Lung (tissue), 12 donors: Measurements from ENCODE around the gene GRIP2. TPM values are rescaled to one million over a fixed set of nuclear protein-coding genes. Genes with fewer than 3 reads are reported as not detected.

ENCODE experiments used
- ATAC-seq: fragments of 200-7000 bp; cut with Tn5 transposase; one replicate; pipeline ENCODE4 v1.9.1; 2020; ENCODE audit warnings: moderate number of reproducible peaks; ENCODE audit not compliant: insufficient read depth, low FRiP score
- DNase-seq, 3 donors: peaks; one replicate each; pipeline ENCODE4 v3.0.0-alpha.2; 2013 to 2017
- H3K27ac ChIP-seq, 2 donors: one replicate each; pipeline ENCODE4 v1.5.1; 2013; ENCODE audit warnings: mild to moderate bottlenecking in 2 of 2, moderate library complexity in 2 of 2, control low read depth in 1 of 2, inconsistent platforms in 1 of 2, low read depth in 1 of 2, low read length in 1 of 2
- H3K27me3 ChIP-seq, 3 donors: one replicate each; pipeline ENCODE4 v1.5.1; 2013; ENCODE audit warnings: low read length in 2 of 3; ENCODE audit not compliant: control insufficient read depth in 3 of 3, insufficient read depth in 3 of 3
- H3K36me3 ChIP-seq, 4 donors: one replicate each; pipeline ENCODE4 v1.5.1; 2013; ENCODE audit warnings: low read length in 4 of 4, mild to moderate bottlenecking in 1 of 4, moderate library complexity in 1 of 4; ENCODE audit not compliant: control insufficient read depth in 4 of 4, insufficient read depth in 4 of 4
- H3K4me1 ChIP-seq, 5 donors: one replicate each; pipeline ENCODE4 v1.5.1; 2013; ENCODE audit warnings: low read length in 5 of 5, mild to moderate bottlenecking in 2 of 5, moderate library complexity in 1 of 5; ENCODE audit not compliant: control insufficient read depth in 5 of 5, insufficient read depth in 5 of 5
- H3K4me3 ChIP-seq: one replicate; pipeline ENCODE4 v1.5.1; 2013; ENCODE audit warnings: mild to moderate bottlenecking, control low read depth, moderate library complexity
- H3K9ac ChIP-seq, 2 donors: one replicate each; pipeline ENCODE4 v1.5.1; 2013; ENCODE audit warnings: low read length in 2 of 2, control low read depth in 1 of 2; ENCODE audit not compliant: insufficient read depth in 1 of 2
- H3K9me3 ChIP-seq, 4 donors: one replicate each; pipeline ENCODE4 v1.5.1; 2013; ENCODE audit warnings: low read length in 3 of 4, mild to moderate bottlenecking in 1 of 4, moderate library complexity in 1 of 4; ENCODE audit not compliant: control insufficient read depth in 4 of 4, insufficient read depth in 3 of 4
- WGBS, 2 donors: extraction: QIAGEN DNeasy Blood & Tissue Kit; methylation state at CpG; one replicate each; pipeline ENCODE4 v1.1.7; 2013; 5-methylcytosine and 5-hydroxymethylcytosine counted together
- polyA plus RNA-seq, 2 donors: library from polyadenylated mRNA; stranded (reverse); fragments of 200-250 nt; gene quantifications; one replicate each; pipeline ENCODE4 v1.2.1, GENCODE V29; 2013
- total RNA-seq, 2 donors: library from RNA; depleted of rRNA in 1 of 2; stranded (reverse); fragments of >200 nt in 1 of 2; gene quantifications; one replicate each; pipeline ENCODE4 v1.2.1, GENCODE V29; 2014 to 2021
- TF ChIP-seq, protein P1 (sequence below): IDR thresholded peaks from 2 replicates; pipeline ENCODE4 v1.5.1; 2012; ENCODE audit warnings: mild to moderate bottlenecking; ENCODE audit errors: control extremely low read depth, extremely low read depth
- donor health status: control.
- donor health status: control.
- donor health status: Bipolar disorder and iron deficiency.
- donor health status: healthy.
- donor health status: DM: yes; HTN: yes; CAD: no.

GRIP2 gene
- total and polyA plus RNA-seq, 4 donors, result 0.05 to 1.2 (median 0.64) TPM

DNA sequence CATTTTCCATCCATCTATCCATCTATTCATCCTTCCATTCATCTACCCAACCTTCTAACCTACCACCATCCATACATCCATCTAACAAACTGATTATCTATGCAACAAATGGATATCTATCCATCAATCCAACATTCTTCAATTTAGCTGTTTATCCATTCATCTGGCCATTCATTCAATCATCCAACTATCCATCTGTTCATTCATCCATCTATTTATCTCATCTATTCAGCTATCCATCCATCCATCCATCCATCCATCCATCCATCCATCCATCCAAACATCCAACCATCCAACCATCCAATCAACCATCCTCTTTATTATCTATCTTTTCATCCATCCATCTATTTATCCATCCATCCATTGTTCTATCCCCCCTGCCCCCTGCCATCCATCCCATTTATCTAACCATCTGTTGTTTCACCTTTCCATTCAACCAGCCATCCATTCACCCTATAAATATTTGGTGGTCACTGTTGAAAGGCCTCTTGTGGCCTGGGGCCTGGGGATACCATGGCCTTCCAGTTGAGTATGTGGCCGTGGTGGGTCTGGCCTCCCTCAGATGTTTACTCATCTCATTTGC lies 93.1 kb downstream of the GRIP2 start:
- DNase-seq (no peak), ATAC-seq (no peak)
- Histone ChIP-seq H3K9ac (no peak overlapping the region), H3K36me3 (peaks cover 15 to 57% (median 39%) of the 10 kb centered on the region in 4 donors), H3K4me1 (peaks cover 0 to 10% (median 8%) of the 10 kb centered on the region in 5 donors), H3K27ac (no peak overlapping the region), H3K4me3 (no peak overlapping the region), H3K9me3 (no peaks in the 10 kb centered on the region), H3K27me3 (no peaks in the 10 kb centered on the region)
- 92 to 100% methylated on average over 1 of the region's 1 CpG for WGBS, 2 donors
- TF ChIP-seq, protein P1, sequence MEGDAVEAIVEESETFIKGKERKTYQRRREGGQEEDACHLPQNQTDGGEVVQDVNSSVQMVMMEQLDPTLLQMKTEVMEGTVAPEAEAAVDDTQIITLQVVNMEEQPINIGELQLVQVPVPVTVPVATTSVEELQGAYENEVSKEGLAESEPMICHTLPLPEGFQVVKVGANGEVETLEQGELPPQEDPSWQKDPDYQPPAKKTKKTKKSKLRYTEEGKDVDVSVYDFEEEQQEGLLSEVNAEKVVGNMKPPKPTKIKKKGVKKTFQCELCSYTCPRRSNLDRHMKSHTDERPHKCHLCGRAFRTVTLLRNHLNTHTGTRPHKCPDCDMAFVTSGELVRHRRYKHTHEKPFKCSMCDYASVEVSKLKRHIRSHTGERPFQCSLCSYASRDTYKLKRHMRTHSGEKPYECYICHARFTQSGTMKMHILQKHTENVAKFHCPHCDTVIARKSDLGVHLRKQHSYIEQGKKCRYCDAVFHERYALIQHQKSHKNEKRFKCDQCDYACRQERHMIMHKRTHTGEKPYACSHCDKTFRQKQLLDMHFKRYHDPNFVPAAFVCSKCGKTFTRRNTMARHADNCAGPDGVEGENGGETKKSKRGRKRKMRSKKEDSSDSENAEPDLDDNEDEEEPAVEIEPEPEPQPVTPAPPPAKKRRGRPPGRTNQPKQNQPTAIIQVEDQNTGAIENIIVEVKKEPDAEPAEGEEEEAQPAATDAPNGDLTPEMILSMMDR, result no peak

DNA sequence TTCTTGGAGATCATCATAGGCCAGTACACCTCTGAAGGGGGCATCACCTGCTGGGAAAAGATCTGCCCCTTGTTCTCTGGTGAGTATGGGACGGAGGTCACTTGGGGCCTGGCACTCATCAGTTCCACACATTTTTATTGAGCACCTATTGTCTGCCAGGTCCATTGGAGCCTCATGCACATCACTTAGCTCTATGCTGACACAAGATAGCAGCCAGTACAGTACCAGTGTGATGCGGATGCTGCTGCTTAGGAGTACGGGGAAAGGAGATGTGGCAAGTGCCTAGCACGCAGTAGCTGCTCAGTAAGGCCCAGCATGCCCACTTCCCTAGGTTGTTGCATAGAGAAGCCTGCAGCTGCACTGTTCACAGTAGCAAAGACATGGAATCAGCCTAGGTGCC lies 94.4 kb downstream of the GRIP2 start:
- H3K4me1 ChIP-seq, result peaks cover 0 to 15% (median 3%) of the 10 kb centered on the region in 5 donors
- ATAC-seq (no peak), DNase-seq (no peak)
- TF ChIP-seq, protein P1, result no peak
- H3K27ac ChIP-seq, result no peak overlapping the region
- H3K4me3 ChIP-seq, result no peak overlapping the region
- no peaks in the 10 kb centered on the region for H3K27me3 ChIP-seq
- peaks cover 13 to 51% (median 36%) of the 10 kb centered on the region in 4 donors for H3K36me3 ChIP-seq
- WGBS, 2 donors, result 98 to 100% methylated on average over 4 of the region's 4 CpGs
- no peaks in the 10 kb centered on the region for H3K9me3 ChIP-seq
- H3K9ac ChIP-seq, result no peak overlapping the region

DNA sequence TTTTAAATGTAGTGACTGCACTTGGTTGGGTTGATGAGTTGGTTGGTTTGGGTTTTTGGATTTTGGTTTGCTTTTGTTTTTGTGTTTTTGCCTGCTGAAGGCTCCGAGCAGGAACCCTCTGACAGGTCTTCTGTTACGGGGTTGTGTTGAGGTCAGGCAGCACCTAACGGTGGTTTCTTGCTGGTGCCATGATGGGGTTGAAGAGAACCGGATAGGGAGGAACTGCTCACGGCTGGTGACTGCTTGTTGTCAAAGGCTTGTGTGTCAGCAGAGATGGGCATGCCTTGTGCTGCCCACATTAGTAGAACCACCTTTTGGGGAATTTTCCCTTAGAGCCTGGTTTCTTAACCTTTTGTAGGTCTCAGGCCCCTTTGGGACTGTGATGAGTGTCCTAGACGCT lies 95.8 kb downstream of the GRIP2 start:
- no peak for DNase-seq
- H3K36me3 ChIP-seq, result peaks cover 12 to 44% (median 35%) of the 10 kb centered on the region in 4 donors
- H3K27me3 ChIP-seq, result no peaks in the 10 kb centered on the region
- no peak overlapping the region for H3K9ac ChIP-seq
- WGBS, 2 donors, result 96 to 97% methylated on average over 6 of the region's 6 CpGs
- H3K4me1 ChIP-seq, result peaks cover 0 to 24% (median 15%) of the 10 kb centered on the region in 5 donors
- TF ChIP-seq, protein P1, result no peak
- no peaks in the 10 kb centered on the region for H3K9me3 ChIP-seq
- no peak overlapping the region for H3K27ac ChIP-seq
- H3K4me3 ChIP-seq, result no peak overlapping the region
- ATAC-seq, result no peak

DNA sequence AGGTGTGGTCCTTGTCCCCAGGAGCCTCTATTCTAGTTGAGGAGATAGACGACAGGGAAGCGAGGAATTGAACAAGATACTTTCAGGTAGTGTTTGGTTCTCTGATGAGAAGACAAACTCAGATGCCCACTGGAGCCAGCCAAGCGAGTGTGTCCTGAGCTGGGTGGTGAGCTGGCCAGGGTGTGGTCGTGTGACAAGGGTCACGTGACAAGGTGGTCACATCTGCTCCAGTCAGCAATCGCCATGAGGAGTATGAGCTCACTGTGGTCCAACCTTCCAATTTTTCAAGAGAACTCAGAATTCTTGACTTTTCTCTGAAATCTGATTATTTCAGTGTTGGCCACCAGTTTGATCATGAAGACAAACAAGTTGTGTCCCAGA lies 98.2 kb downstream of the GRIP2 start:
- Histone ChIP-seq H3K9me3 (no peaks in the 10 kb centered on the region), H3K4me3 (no peak overlapping the region), H3K27me3 (no peaks in the 10 kb centered on the region), H3K27ac (peak overlapping the region in 1 of 2 donors; percentile 55), H3K9ac (no peak overlapping the region), H3K36me3 (peaks cover 7 to 24% (median 16%) of the 10 kb centered on the region in 4 donors), H3K4me1 (peaks cover 0 to 35% (median 21%) of the 10 kb centered on the region in 5 donors)
- 89% methylated on average over 6 of the region's 6 CpGs for WGBS, 2 donors
- DNase-seq (no peak), ATAC-seq (no peak)
- TF ChIP-seq, protein P1, result no peak
